Measurements from ENCODE around the gene NAT9.

Gene NAT9

GRCh38 chr17:74776044-74776962 is at the start of gene NAT9:
TSS of gene NAT9 (minus strand) at chr17:74776345. CDS start at chr17:74775698, 647 bp downstream.
- DNase-seq, result peak; percentile 100

GRCh38 chr17:74824961-74825627 is 48.9 kb upstream of the NAT9 start:
- no peak for DNase-seq

GRCh38 chr17:74822939-74823367 is 46.8 kb upstream of the NAT9 start:
- DNase-seq, result no peak

GRCh38 chr17:74822335-74822938 is 46.3 kb upstream of the NAT9 start:
- DNase-seq, result no peak

GRCh38 chr17:74821655-74822334 is 45.6 kb upstream of the NAT9 start:
- no peak for DNase-seq

GRCh38 chr17:74819801-74820436 is 43.8 kb upstream of the NAT9 start:
- DNase-seq, result no peak

GRCh38 chr17:74818291-74818938 is 42.3 kb upstream of the NAT9 start:
- no peak for DNase-seq

- DNase-seq, result no peak
Observed at GRCh38 chr17:74816905-74817620, 40.9 kb upstream of the NAT9 start.

GRCh38 chr17:74815550-74816370 is 39.6 kb upstream of the NAT9 start:
- no peak for DNase-seq

- no peak for DNase-seq
Observed at GRCh38 chr17:74815067-74815466, 38.9 kb upstream of the NAT9 start.

GRCh38 chr17:74814453-74814852 is 38.3 kb upstream of the NAT9 start:
- no peak for DNase-seq

- DNase-seq, result no peak
Observed at GRCh38 chr17:74812109-74813009, 36.2 kb upstream of the NAT9 start.

- DNase-seq, result no peak
Observed at GRCh38 chr17:74810699-74811485, 34.7 kb upstream of the NAT9 start.

GRCh38 chr17:74808714-74809430 is 32.7 kb upstream of the NAT9 start:
- no peak for DNase-seq

- DNase-seq, result no peak
Observed at GRCh38 chr17:74807925-74808324, 31.8 kb upstream of the NAT9 start.

- no peak for DNase-seq
Observed at GRCh38 chr17:74807441-74807840, 31.3 kb upstream of the NAT9 start.

- DNase-seq, result no peak
Observed at GRCh38 chr17:74806334-74806733, 30.2 kb upstream of the NAT9 start.

GRCh38 chr17:74805591-74805991 is 29.4 kb upstream of the NAT9 start:
- DNase-seq, result no peak

Data from activated CD8-positive, alpha-beta memory T cell treated with anti-CD3 and anti-CD28 coated beads, Interleukin-2, amount 50 U/mL, for 48 hours (primary cell).